HG03097 (cell line): ENCODE results near the gene ARMH3.
"Not testable (repeated sequence)": the region's sequence is repeated elsewhere in the genome, so short reads cannot be mapped to it uniquely, and the experiment has no call there.

ENCODE experiments used
- ATAC-seq: cut with Tn5 transposase; IDR thresholded peaks from one replicate; pipeline ENCODE4 v1.9.1; 2021; ENCODE audit not compliant: unreplicated experiment, low FRiP score

Gene ARMH3

GRCh38 chr10:101993221-101993620 lies 62.8 kb downstream of the ARMH3 start:
- no peak for ATAC-seq

GRCh38 chr10:101987136-101987535 lies 68.8 kb downstream of the ARMH3 start:
- no peak for ATAC-seq

- no peak for ATAC-seq
Observed at GRCh38 chr10:101986624-101986971, 69.4 kb downstream of the ARMH3 start.

DNA sequence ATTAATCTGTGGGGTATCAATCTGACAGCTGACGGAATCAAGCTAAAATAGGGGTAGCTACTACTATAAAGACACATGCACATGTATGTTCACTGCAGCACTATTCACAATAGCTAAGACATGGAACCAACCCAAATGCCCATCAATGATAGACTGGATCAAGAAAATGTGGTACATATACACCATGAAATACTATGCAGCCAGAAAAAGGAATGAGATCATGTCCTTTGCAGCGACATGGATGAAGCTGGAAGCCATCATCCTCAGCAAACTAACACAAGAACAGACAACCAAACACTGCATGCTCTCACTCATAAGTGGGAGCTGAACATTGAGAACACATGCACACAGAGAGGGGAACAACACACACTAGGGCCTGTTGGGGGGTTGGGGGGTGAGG lies 75.3 kb downstream of the ARMH3 start:
- not testable (repeated sequence) for ATAC-seq

DNA sequence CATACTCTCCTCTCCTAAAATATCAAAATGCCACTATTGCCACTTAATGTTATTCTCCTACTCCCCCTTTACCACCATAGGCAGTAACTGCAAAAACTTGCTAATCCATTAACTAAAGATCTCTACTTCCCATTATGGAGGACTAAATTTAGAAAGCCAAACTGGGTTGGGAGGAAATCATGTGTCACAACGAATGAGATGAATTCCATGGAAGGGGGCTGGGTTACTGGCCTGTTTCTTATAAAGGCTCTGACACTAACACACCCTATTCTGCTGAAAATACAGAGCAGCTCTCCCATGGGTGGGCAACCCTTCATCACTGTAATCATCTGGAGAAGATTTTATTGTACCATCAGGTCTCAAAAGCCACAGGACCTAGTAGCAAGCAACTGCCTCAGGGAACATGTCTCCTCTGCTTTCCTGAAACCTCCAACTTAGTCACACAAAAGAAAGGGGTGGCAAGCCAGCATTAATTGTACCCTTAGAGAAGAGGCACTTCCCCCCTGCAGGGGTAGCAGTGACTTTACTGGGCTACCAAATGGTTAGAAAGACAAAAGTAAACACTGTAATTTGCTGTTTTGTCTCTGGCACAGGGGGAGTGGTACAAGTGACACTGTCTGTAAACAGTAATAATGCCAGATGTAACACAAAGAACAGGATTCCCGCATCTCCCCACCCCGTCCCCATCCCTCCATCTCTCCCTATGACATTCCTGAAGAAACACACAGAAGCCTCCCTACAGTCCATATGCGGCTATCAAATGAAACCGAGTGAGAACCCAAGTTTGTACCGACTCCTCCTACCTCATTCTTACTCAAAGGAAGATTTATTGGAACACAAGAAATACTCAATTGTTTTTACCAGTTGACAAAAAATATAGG lies 81.6 kb downstream of the ARMH3 start:
- ATAC-seq, result no peak

DNA sequence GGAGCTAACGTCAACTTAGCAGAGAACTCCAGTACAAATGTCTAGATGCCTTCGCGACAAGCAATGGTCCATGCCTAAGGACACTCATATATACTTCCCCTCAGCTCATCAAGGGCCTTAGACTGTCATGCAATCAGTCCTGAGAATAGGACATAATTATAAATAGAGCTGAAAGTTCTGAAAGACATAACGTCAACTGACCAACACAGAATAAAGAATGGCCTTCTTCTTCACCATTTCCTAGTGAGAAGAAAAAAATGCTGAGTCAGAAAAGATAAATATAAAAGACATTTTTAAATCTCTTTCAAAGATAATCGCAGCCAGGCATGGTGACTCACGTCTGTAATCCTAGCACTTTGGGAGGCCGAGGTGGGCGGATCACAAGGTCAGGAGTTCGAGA lies 83.2 kb downstream of the ARMH3 start:
- no peak for ATAC-seq

- ATAC-seq, result no peak
Observed at GRCh38 chr10:101969412-101969922, 86.5 kb downstream of the ARMH3 start.

DNA sequence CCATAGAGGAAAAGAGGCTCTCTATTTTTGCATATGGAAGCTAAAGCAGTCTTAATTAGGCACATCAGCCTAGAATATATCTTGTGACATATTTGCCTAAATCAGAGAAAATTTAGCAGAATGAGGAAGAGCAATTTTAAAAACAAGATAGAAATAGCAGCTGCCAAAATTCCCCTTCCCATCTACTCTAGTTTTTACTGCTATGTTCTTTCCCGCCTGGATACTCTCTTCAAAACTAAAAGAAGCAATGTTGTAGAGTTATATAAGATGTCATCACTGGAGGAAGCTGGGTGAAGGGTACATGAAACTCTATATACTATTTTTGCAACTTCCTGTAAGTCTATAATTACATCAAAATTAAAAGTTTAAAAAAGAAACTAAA lies 87.0 kb downstream of the ARMH3 start:
- no peak for ATAC-seq

- ATAC-seq, result no peak
Observed at GRCh38 chr10:101968286-101968939, 87.6 kb downstream of the ARMH3 start.

GRCh38 chr10:101967713-101968112 lies 88.3 kb downstream of the ARMH3 start:
- no peak for ATAC-seq

DNA sequence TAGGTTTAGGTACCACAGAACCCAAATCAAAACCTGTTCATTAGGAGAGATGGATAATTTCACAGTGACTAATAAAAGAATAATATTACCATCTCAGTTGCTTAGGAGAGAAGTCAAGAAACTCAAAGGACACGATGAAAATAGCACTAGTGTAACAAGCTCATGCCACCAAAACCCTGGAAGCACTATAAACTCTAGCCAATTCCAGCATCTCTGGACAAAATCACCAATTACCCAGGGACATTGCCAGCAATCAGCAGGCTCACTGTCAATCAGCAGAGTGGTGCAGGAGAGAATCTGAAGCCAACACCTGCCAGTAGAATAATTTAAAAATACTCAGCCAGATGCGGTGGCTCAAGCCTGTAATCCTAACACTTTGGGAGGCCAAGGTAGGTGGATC lies 88.9 kb downstream of the ARMH3 start:
- ATAC-seq, result no peak

GRCh38 chr10:101965075-101965765 lies 90.8 kb downstream of the ARMH3 start:
- ATAC-seq, result no peak

DNA sequence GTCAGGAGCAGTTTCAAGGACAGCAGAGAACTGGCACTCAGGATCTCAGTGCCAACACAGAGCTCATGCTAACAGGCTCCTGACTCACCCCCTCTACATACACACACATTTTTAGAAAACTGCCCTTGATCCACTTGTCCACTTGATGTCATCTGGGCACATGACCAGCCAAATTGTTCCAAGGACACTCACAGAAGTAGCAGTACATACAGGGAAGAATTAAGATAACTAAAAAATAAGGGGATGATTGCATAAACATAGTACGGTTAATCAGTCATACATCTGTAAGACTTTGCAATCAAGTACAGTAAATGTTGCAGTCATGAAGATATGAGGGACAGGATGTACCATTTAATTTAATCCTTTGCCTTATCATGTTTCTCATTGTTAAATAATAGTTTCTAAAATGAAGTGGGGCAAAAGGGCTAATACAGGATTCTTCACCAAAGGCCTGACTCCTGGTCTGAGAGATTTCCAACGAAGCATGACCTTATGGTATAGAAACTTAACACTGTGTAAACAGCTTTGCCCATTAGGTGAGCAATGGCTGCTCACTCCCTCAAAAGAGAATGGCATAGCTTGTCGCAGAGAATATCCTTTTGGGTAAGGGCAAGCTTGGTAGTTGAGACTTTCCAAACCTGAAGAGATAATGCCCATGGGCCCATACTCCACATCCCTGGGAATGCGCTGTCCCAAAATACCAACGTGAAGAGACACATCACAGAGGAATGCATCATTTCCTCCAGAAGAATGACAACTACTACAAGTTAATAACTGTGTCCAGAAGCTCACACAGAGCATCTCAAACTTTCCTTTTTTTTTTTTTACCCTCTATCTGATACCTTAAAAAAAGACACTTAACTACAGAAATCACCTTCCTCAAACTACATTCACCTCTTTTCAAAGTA lies 94.1 kb downstream of the ARMH3 start:
- no peak for ATAC-seq

- ATAC-seq, result no peak
Observed at GRCh38 chr10:101960879-101961395, 95.0 kb downstream of the ARMH3 start.

DNA sequence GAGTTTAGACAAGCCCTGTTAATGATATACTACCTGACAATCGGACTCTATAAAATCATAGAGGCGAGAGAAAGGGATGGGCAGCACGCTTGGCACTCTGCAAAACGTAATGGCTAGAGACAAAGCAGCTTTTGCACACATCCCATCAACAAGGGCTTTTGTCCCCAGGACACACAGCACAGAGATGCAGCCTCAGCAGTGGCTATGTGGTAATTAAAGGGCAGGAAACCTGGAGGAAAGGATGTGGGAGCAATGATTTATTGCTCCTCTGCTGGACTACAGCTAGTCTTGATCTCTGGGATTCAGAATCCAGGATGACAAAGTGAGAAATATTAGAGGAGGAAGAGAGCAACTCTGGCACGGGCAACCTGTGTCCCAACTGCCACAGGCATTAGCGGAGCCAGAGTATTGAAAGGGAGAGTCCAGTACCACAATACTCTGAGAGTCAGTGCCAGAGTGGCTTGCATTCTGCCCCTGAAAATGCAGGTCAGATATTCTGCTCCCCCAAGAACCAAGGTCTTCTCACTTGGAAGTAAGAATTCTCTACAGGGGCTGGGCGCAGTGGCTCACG lies 96.5 kb downstream of the ARMH3 start:
- ATAC-seq, result no peak

DNA sequence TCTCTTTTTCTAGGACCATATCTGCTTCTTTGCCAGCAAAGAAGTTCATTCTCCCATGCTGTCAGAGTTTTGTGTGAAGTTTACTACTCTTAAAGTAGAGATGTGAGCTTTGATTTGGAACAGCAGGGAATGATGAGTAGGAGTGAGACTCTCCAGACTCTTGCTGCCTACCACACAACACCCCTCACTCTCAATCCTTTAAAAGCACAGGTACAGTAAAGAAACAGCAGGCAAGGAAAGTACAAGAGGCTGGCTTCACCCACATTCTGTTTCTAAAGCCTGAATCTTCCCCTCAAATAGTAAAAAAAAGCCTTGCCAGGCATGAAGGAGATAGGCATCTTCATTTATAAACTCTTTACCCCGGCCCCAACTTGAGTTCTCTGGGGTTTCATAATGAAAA lies 97.3 kb downstream of the ARMH3 start:
- no peak for ATAC-seq

GRCh38 chr10:101956898-101957297 lies 99.1 kb downstream of the ARMH3 start:
- ATAC-seq, result no peak

- ATAC-seq, result no peak
Observed at GRCh38 chr10:101956117-101956516, 99.9 kb downstream of the ARMH3 start.

- no peak for ATAC-seq
Observed at GRCh38 chr10:101952191-101952590, 103.8 kb downstream of the ARMH3 start.

GRCh38 chr10:101950213-101950612 lies 105.8 kb downstream of the ARMH3 start:
- ATAC-seq, result no peak
